ENCODE results near the gene THRB.

THRB gene

GRCh38 chr3:24294150-24294549 is 200.5 kb downstream of the THRB start:
- H3K9me2 ChIP-seq (replicated peaks; ENCODE audit: low read depth, low read length): no peaks in the 10 kb centered on the region
- no peak overlapping the region for H2AFZ ChIP-seq (ENCODE audit: low read length)
- H3K4me1 ChIP-seq (ENCODE audit: insufficient read depth, low read length, poor library complexity, severe bottlenecking): no peaks in the 10 kb centered on the region
- H3K36me3 ChIP-seq (ENCODE audit: insufficient read depth, low read length): no peaks in the 10 kb centered on the region
- H3K9ac ChIP-seq (ENCODE audit: low read depth, low read length, poor library complexity, severe bottlenecking): no peak overlapping the region
- H3K4me3 ChIP-seq (ENCODE audit: low read length, poor library complexity, severe bottlenecking): no peak overlapping the region
- no peaks in the 10 kb centered on the region for H3K27me3 ChIP-seq (ENCODE audit: insufficient read depth, low read length, poor library complexity, severe bottlenecking)
- TF ChIP-seq CTCF (conservative IDR thresholded peaks at IDR 0.05; ENCODE audit: low read length) (no peak), EZH2phosphoT487 (IDR thresholded peaks at IDR 0.05; ENCODE audit: borderline replicate concordance) (no peak)
- H3K79me2 ChIP-seq (ENCODE audit: insufficient read depth, low read length): no peaks in the 10 kb centered on the region
- H3K4me2 ChIP-seq (ENCODE audit: low read depth, low read length, poor library complexity, severe bottlenecking): no peak overlapping the region
- no peaks in the 10 kb centered on the region for H3F3A ChIP-seq (ENCODE audit: low read depth)
- no peaks in the 10 kb centered on the region for H4K20me1 ChIP-seq (ENCODE audit: insufficient read depth, low read length, poor library complexity, severe bottlenecking)
- H3K9me3 ChIP-seq (ENCODE audit: insufficient read depth, low read depth, low read length): no peaks in the 10 kb centered on the region

GRCh38 chr3:24291646-24292045 is 203.0 kb downstream of the THRB start:
- Histone ChIP-seq H3K4me2 (ENCODE audit: low read depth, low read length, poor library complexity, severe bottlenecking) (no peak overlapping the region), H3K9me3 (ENCODE audit: insufficient read depth, low read depth, low read length) (no peaks in the 10 kb centered on the region), H3K36me3 (ENCODE audit: insufficient read depth, low read length) (no peaks in the 10 kb centered on the region), H3K4me1 (ENCODE audit: insufficient read depth, low read length, poor library complexity, severe bottlenecking) (no peaks in the 10 kb centered on the region), H3K9ac (ENCODE audit: low read depth, low read length, poor library complexity, severe bottlenecking) (no peak overlapping the region), H3K79me2 (ENCODE audit: insufficient read depth, low read length) (no peaks in the 10 kb centered on the region), H2AFZ (ENCODE audit: low read length) (no peak overlapping the region), H3K9me2 (replicated peaks; ENCODE audit: low read depth, low read length) (no peaks in the 10 kb centered on the region), H3K27me3 (ENCODE audit: insufficient read depth, low read length, poor library complexity, severe bottlenecking) (no peaks in the 10 kb centered on the region), H3F3A (ENCODE audit: low read depth) (no peaks in the 10 kb centered on the region), H4K20me1 (ENCODE audit: insufficient read depth, low read length, poor library complexity, severe bottlenecking) (no peaks in the 10 kb centered on the region), H3K4me3 (ENCODE audit: low read length, poor library complexity, severe bottlenecking) (no peak overlapping the region)
- TF ChIP-seq CTCF (conservative IDR thresholded peaks at IDR 0.05; ENCODE audit: low read length): no peak
- no peak for TF ChIP-seq EZH2phosphoT487 (IDR thresholded peaks at IDR 0.05; ENCODE audit: borderline replicate concordance)

GRCh38 chr3:24290596-24290995 is 204.1 kb downstream of the THRB start:
- Histone ChIP-seq H4K20me1 (ENCODE audit: insufficient read depth, low read length, poor library complexity, severe bottlenecking) (no peaks in the 10 kb centered on the region), H3K27me3 (ENCODE audit: insufficient read depth, low read length, poor library complexity, severe bottlenecking) (no peaks in the 10 kb centered on the region)

More at GRCh38 chr3:24290596-24290995, 204.1 kb downstream of the THRB start:
- TF ChIP-seq EZH2phosphoT487 (IDR thresholded peaks at IDR 0.05; ENCODE audit: borderline replicate concordance) (no peak), CTCF (conservative IDR thresholded peaks at IDR 0.05; ENCODE audit: low read length) (no peak)
- no peak overlapping the region for H2AFZ ChIP-seq (ENCODE audit: low read length)
- H3K36me3 ChIP-seq (ENCODE audit: insufficient read depth, low read length): no peaks in the 10 kb centered on the region
- no peak overlapping the region for H3K4me2 ChIP-seq (ENCODE audit: low read depth, low read length, poor library complexity, severe bottlenecking)
- no peaks in the 10 kb centered on the region for H3K9me3 ChIP-seq (ENCODE audit: insufficient read depth, low read depth, low read length)
- H3K9ac ChIP-seq (ENCODE audit: low read depth, low read length, poor library complexity, severe bottlenecking): no peak overlapping the region
- H3K79me2 ChIP-seq (ENCODE audit: insufficient read depth, low read length): no peaks in the 10 kb centered on the region
- no peak overlapping the region for H3K4me3 ChIP-seq (ENCODE audit: low read length, poor library complexity, severe bottlenecking)
- no peaks in the 10 kb centered on the region for H3F3A ChIP-seq (ENCODE audit: low read depth)
- no peaks in the 10 kb centered on the region for H3K4me1 ChIP-seq (ENCODE audit: insufficient read depth, low read length, poor library complexity, severe bottlenecking)
- H3K9me2 ChIP-seq (replicated peaks; ENCODE audit: low read depth, low read length): no peaks in the 10 kb centered on the region

All from Loucy (cell line).